ENCODE data around the gene LRRC61. TPM values are rescaled to one million over a fixed set of nuclear protein-coding genes. Genes with fewer than 3 reads are reported as not detected.

Gene LRRC61
- total and polyA plus RNA-seq, 11 donors: 1.8 to 9.4 (median 4.6) TPM

GRCh38 chr7:150380463-150380862 lies 57.3 kb downstream of the LRRC61 start:
- 72 to 79% (median 77%) methylated on average over 11 of the region's 11 CpGs for WGBS, 4 donors
- Histone ChIP-seq H3K9me3 (no peaks in the 10 kb centered on the region), H3K4me1 (peaks cover 0 to 47% (median 19%) of the 10 kb centered on the region in 12 donors), H3K36me3 (peaks cover 0 to 1% (median 0%) of the 10 kb centered on the region in 9 donors), H3K4me3 (peak overlapping the region in 7 of 12 donors; percentile 81 to 100 (median 98)), H3K27ac (peak overlapping the region in 5 of 12 donors; percentile 87 to 97 (median 92)), H3K27me3 (no peaks in the 10 kb centered on the region)
- ATAC-seq: no peak
- peak in 1 of 5 donors; percentile 23 for DNase-seq
- intact Hi-C loops (cut with DNase I): no loop called here
- TF ChIP-seq POLR2A (IDR thresholded peaks at IDR 0.05): no peak
- no peak for TF ChIP-seq CTCF (IDR thresholded peaks at IDR 0.05)

GRCh38 chr7:150381096-150381495 lies 57.9 kb downstream of the LRRC61 start:
- intact Hi-C loops (cut with DNase I): no loop called here
- H3K27ac ChIP-seq: peak overlapping the region in 1 of 12 donors; percentile 92
- no peaks in the 10 kb centered on the region for H3K9me3 ChIP-seq
- DNase-seq (no peak), ATAC-seq (no peak)
- no peak overlapping the region for H3K4me3 ChIP-seq
- H3K27me3 ChIP-seq: no peaks in the 10 kb centered on the region
- peaks cover 0 to 3% (median 0%) of the 10 kb centered on the region in 9 donors for H3K36me3 ChIP-seq
- TF ChIP-seq CTCF (IDR thresholded peaks at IDR 0.05) (no peak), POLR2A (IDR thresholded peaks at IDR 0.05) (no peak)
- peaks cover 0 to 52% (median 20%) of the 10 kb centered on the region in 12 donors for H3K4me1 ChIP-seq
- WGBS, 4 donors: 81 to 88% (median 87%) methylated on average over 9 of the region's 9 CpGs

GRCh38 chr7:150381785-150382122 lies 58.6 kb downstream of the LRRC61 start:
- TF ChIP-seq POLR2A (IDR thresholded peaks at IDR 0.05): no peak
- TF ChIP-seq CTCF (IDR thresholded peaks at IDR 0.05): no peak
- Histone ChIP-seq H3K36me3 (peaks cover 0 to 3% (median 0%) of the 10 kb centered on the region in 9 donors), H3K27ac (no peak overlapping the region), H3K9me3 (no peaks in the 10 kb centered on the region), H3K4me1 (peaks cover 0 to 52% (median 20%) of the 10 kb centered on the region in 12 donors), H3K27me3 (no peaks in the 10 kb centered on the region), H3K4me3 (no peak overlapping the region)
- peak in 1 of 5 donors; percentile 48 for DNase-seq
- no peak for ATAC-seq
- whole genome bisulfite sequencing, 4 donors: 97 to 100% (median 99%) methylated on average over 1 of the region's 1 CpG
- intact Hi-C loops (cut with DNase I): no loop called here

- intact Hi-C loops (cut with DNase I): no loop called here
- Histone ChIP-seq H3K27me3 (no peaks in the 10 kb centered on the region), H3K27ac (peak overlapping the region in 1 of 12 donors; percentile 3), H3K4me3 (no peak overlapping the region), H3K36me3 (peaks cover 0 to 3% (median 0%) of the 10 kb centered on the region in 9 donors), H3K9me3 (no peaks in the 10 kb centered on the region), H3K4me1 (peaks cover 0 to 52% (median 20%) of the 10 kb centered on the region in 12 donors)
- ATAC-seq: no peak
- WGBS, 4 donors: 84 to 88% (median 86%) methylated on average over 19 to 20 of the region's 20 CpGs
- no peak for TF ChIP-seq CTCF (IDR thresholded peaks at IDR 0.05)
- TF ChIP-seq POLR2A (IDR thresholded peaks at IDR 0.05): no peak
- DNase-seq: peak in 1 of 5 donors; percentile 37
These were observed 59.1 kb downstream of the LRRC61 start for GRCh38 chr7:150382123-150382843.
